ENCODE measurements around the gene CEBPB. TPM values are rescaled to one million over a fixed set of nuclear protein-coding genes. Genes with fewer than 3 reads are reported as not detected.
A peak's percentile ranks its signal among the peaks of the same experiment; 100 is the strongest.

Gene CEBPB
- 100 to 1,000 TPM in 1 of 2 donors, 10 to 100 TPM in 1; 61.3 to 102 TPM for total RNA-seq

DNA sequence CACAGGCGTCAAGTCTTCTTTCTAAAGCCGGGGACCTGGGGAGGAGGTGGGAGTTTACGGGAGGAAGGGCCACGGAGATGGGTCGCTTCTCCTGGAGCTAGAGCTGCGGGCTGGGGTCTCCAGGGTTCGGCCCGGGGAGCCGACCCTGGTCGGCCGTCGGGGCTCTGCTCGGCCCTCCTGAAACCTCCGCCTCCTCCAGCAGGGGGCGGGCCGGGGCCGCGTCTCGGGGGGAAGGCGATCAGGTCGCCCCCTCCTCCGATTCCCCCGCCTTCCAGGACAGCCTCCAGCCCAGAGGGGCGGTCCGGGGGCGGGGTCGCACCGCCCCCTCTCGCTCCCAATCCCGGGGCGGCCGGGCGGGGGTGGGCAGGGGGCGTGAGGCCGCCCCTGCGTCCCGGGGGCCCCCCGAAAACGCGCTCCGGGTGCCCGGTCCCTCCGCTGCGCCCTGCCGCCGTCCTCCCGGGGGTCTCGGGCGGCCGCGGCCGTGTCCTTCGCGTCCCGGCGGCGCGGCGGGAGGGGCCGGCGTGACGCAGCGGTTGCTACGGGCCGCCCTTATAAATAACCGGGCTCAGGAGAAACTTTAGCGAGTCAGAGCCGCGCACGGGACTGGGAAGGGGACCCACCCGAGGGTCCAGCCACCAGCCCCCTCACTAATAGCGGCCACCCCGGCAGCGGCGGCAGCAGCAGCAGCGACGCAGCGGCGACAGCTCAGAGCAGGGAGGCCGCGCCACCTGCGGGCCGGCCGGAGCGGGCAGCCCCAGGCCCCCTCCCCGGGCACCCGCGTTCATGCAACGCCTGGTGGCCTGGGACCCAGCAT, at the start of gene CEBPB:
Gene CEBPB (plus strand): TSS at position 580 of the 814 bp plus-strand sequence. CDS start 204 bp downstream, at position 784.
- DNase-seq (ENCODE audit: low spot score), result peak; percentile 95
- no peaks in the 10 kb centered on the region for H3K27me3 ChIP-seq
- H3K4me3 ChIP-seq, result peak within 1 kb of the TSS; percentile 80 to 92
- TF ChIP-seq CTCF (IDR thresholded peaks at IDR 0.05), result peak; percentile 75 to 89
- peaks cover 26% of the 10 kb centered on the region for H3K36me3 ChIP-seq
- H3K27ac ChIP-seq, result peak within 1 kb of the TSS; percentile 99 to 100
- H3K9me3 ChIP-seq, result no peaks in the 10 kb centered on the region
- peaks cover 0 to 40% of the 10 kb centered on the region in 2 donors for H3K4me1 ChIP-seq

GRCh38 chr20:50141018-50141675, 49.5 kb upstream of the CEBPB start:
- Histone ChIP-seq H3K4me3 (no peak overlapping the region), H3K27me3 (no peaks in the 10 kb centered on the region), H3K9me3 (no peaks in the 10 kb centered on the region), H3K27ac (peak overlapping the region in 1 of 2 donors; percentile 38), H3K4me1 (peaks cover 0 to 59% of the 10 kb centered on the region in 2 donors), H3K36me3 (peaks cover 28% of the 10 kb centered on the region)
- no peak for TF ChIP-seq CTCF (IDR thresholded peaks at IDR 0.05)
- DNase-seq (ENCODE audit: low spot score), result no peak

DNA sequence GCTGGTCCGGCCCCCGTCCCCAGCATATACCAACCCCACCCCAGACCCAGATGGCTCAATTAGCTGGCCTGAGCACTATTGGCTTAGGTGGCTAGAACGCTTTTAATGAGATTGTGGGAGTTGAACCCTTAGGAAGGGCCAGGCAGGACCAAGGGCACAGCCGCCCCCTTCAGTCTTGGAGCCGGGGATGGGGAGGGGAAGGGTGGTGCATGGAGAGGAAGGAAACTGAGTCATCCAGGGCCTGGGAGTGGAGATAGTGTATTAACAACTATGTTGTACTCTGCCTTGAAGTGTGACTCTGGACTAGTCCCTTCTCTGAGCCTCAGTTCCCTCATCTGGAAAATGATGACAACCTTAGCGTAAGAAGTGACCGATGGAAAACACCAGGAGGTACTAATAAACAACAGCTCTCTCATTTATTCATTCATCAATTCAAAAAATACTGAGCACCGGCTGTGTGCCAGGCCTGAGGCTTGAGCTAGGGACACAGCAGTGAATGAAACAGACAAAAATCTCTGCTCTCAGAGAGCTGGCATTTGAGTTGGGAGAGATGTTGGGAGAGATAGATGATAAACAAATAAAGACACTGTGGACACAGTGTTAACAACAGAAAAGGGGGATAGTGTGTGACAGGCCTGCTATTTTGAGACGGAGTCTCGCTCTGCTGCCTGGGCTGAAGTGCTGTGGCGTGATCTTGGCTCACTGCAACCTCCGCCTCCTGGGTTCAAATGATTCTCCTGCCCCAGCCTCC, 48.6 kb upstream of the CEBPB start:
- DNase-seq (ENCODE audit: low spot score), result no peak
- peaks cover 0 to 66% of the 10 kb centered on the region in 2 donors for H3K4me1 ChIP-seq

DNA sequence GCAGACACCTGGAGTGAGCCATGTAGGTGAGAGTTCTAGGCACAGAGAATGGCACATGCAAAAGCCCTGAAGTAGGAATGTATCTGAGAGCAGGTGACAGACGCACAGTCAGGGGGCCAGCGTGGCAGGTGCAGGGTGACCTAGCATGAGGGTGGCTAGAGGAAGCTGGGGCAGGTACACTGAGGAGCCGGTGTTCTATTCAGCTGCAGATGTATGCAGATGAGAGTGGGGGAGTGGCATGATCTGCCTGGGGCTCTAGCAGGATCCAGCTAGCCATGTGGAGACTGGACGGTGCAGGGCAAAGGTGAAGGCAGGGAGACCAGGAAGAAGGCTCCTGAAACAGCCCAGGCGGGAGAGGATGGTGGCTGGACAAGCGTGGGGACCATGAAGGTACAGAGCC, 47.8 kb upstream of the CEBPB start:
- DNase-seq (ENCODE audit: low spot score), result no peak
- Histone ChIP-seq H3K9me3 (no peaks in the 10 kb centered on the region), H3K4me3 (no peak overlapping the region), H3K27ac (no peak overlapping the region), H3K36me3 (peaks cover 28% of the 10 kb centered on the region), H3K4me1 (peaks cover 0 to 64% of the 10 kb centered on the region in 2 donors), H3K27me3 (no peaks in the 10 kb centered on the region)
- TF ChIP-seq CTCF (IDR thresholded peaks at IDR 0.05), result no peak

More for the DNA sequence above, 48.6 kb upstream of the CEBPB start:
- Histone ChIP-seq H3K27me3 (no peaks in the 10 kb centered on the region), H3K9me3 (no peaks in the 10 kb centered on the region), H3K27ac (peak overlapping the region; percentile 29 to 57), H3K36me3 (peaks cover 28% of the 10 kb centered on the region), H3K4me3 (no peak overlapping the region)
- TF ChIP-seq CTCF (IDR thresholded peaks at IDR 0.05), result no peak

DNA sequence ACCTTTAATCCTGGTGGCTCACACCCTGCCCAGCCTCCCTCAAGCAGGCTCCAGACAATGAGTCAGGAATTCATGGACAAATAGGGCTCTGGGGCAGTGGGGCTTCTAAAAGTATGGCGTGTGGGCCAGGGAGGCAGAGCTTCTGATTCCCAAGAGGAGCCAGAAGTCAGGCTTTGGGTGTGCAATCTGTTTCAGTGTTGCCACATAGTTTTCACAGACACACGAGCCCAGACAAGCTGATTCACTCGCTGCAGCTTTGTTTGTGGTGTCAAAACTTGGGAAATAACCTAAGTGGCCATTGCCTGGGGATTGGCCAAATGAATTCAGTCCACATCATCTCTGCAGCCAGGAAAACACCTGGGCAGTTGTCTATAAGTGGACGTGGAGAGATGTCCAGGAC, 46.3 kb upstream of the CEBPB start:
- Histone ChIP-seq H3K4me3 (no peak overlapping the region), H3K9me3 (no peaks in the 10 kb centered on the region), H3K27me3 (no peaks in the 10 kb centered on the region), H3K36me3 (peaks cover 33% of the 10 kb centered on the region), H3K4me1 (peaks cover 0 to 59% of the 10 kb centered on the region in 2 donors), H3K27ac (peak overlapping the region; percentile 8 to 67)
- peak; percentile 90 for DNase-seq (ENCODE audit: low spot score)
- TF ChIP-seq CTCF (IDR thresholded peaks at IDR 0.05), result no peak
